ENCODE data around the gene F7.

DNA sequence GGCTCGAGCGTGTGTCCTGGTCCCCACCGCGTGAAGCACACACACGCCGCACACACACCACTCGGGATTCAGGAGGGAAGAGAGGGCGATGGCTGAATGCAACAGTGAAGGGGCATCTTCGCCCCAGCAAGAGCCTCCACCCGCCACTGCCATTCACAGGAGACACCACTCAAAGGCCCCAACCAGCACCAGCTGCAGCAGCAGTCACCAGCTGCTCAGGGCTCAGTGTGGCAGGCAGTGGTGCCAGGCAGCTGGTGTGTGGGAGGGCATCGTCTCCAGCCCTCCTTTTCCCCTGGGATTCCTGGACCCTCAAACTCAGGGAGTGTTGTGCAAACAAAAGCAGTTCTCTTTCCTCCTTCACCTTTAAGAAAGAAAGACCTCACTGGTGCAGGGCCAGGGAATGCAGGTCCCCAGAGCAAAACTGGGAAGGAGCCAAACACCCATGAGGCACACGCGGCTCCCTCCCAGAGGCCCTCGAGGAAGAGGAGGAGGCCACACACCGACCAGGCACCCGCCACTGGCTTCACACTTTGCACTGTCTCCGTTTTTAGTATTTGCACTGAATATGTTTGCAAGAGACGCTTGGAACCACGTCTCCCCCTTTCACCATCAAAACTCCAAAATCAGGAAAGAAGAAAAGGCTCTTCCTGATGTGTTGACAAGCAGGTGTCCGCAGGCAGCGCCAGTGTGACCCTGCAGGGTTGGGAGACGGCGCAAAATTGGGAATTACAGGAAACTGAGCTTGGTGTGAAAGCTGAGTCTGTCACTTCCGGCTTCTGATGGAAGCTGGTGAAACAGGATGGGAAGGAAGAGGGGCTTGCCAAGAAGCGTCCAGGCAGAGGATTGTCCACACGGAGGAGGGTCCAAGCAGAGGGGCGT is 26.4 kb upstream of the F7 start:
- no peak for TF ChIP-seq CTCF (IDR thresholded peaks at IDR 0.05 in 4 of 5, conservative IDR thresholded peaks at IDR 0.05 in 1 of 5)
- no peak for TF ChIP-seq POLR2A (IDR thresholded peaks at IDR 0.05)
